HuH-7 (cell line): ENCODE results near the gene CPLANE1.
"Not testable (repeated sequence)": the region's sequence is repeated elsewhere in the genome, so short reads cannot be mapped to it uniquely, and the experiment has no call there.

Source experiments
- DNase-seq: peaks from one replicate; pipeline ENCODE4 v3.0.0; 2011; ENCODE audit warnings: low spot score

Gene CPLANE1

GRCh38 chr5:37121027-37121426, 128.1 kb downstream of the CPLANE1 start:
- no peak for DNase-seq

GRCh38 chr5:37120270-37120669, 128.9 kb downstream of the CPLANE1 start:
- no peak for DNase-seq

GRCh38 chr5:37116359-37116758, 132.8 kb downstream of the CPLANE1 start:
- no peak for DNase-seq

- no peak for DNase-seq
Observed at GRCh38 chr5:37112383-37112991, 136.7 kb downstream of the CPLANE1 start.

GRCh38 chr5:37111426-37112382, 137.5 kb downstream of the CPLANE1 start:
- DNase-seq = no peak

GRCh38 chr5:37110135-37110534, 139.0 kb downstream of the CPLANE1 start:
- DNase-seq = no peak

- DNase-seq = no peak
Observed at GRCh38 chr5:37109338-37109737, 139.8 kb downstream of the CPLANE1 start.

- DNase-seq = no peak
Observed at GRCh38 chr5:37103302-37103701, 145.9 kb downstream of the CPLANE1 start.

- DNase-seq = not testable (repeated sequence)
Observed at GRCh38 chr5:37099267-37099666, 149.9 kb downstream of the CPLANE1 start.

GRCh38 chr5:37093795-37094194, 155.4 kb downstream of the CPLANE1 start:
- peak; percentile 24 for DNase-seq

- DNase-seq = no peak
Observed at GRCh38 chr5:37090781-37091180, 158.4 kb downstream of the CPLANE1 start.

GRCh38 chr5:37090123-37090726, 159.0 kb downstream of the CPLANE1 start:
- DNase-seq = no peak

GRCh38 chr5:37088009-37088408, 161.2 kb downstream of the CPLANE1 start:
- no peak for DNase-seq

GRCh38 chr5:37086466-37087173, 162.6 kb downstream of the CPLANE1 start:
- DNase-seq = peak; percentile 19

GRCh38 chr5:37086026-37086425, 163.2 kb downstream of the CPLANE1 start:
- DNase-seq = not testable (repeated sequence)

- not testable (repeated sequence) for DNase-seq
Observed at GRCh38 chr5:37082977-37083376, 166.2 kb downstream of the CPLANE1 start.

- no peak for DNase-seq
Observed at GRCh38 chr5:37080697-37081096, 168.5 kb downstream of the CPLANE1 start.

GRCh38 chr5:37077146-37077545, 172.0 kb downstream of the CPLANE1 start:
- no peak for DNase-seq

- no peak for DNase-seq
Observed at GRCh38 chr5:37075399-37075950, 173.7 kb downstream of the CPLANE1 start.

- DNase-seq = no peak
Observed at GRCh38 chr5:37071901-37072581, 177.1 kb downstream of the CPLANE1 start.

GRCh38 chr5:37071487-37071886, 177.7 kb downstream of the CPLANE1 start:
- DNase-seq = no peak
